ENCODE measurements around the gene GAREM2.

The GAREM2 gene

DNA sequence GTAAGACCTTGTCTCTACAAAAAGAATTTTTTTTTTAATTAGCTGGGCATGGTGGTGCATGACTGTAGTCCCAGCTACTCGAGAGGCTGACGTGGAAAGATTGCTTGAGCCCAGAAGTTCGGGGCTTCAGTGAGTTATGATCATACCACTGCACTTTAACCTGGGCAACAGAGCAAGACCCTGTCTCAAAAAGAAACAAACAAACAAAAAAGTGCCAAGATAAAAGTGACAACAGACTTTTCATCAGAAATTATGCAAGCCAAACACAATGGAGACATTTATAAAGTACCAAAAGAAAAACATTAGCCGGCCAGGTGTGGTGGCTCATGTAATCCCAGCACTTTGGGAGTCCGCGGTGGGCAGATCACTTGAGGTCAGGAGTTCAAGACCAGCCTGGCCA is 44.8 kb downstream of the GAREM2 start:
- peaks cover 65% of the 10 kb centered on the region for H3K36me3 Mint-ChIP-seq (ENCODE audit: low read depth)
- H3K27me3 Mint-ChIP-seq (ENCODE audit: low read depth, poor library complexity), result no peaks in the 10 kb centered on the region
- no peak overlapping the region for H3K4me3 Mint-ChIP-seq
- peaks cover 22% of the 10 kb centered on the region for H3K9me3 Mint-ChIP-seq
- no peaks in the 10 kb centered on the region for H3K4me1 Mint-ChIP-seq
- no peak overlapping the region for H3K27ac Mint-ChIP-seq
- no peak for TF ChIP-seq CTCF (IDR thresholded peaks at IDR 0.05)
- DNase-seq, result no peak

DNA sequence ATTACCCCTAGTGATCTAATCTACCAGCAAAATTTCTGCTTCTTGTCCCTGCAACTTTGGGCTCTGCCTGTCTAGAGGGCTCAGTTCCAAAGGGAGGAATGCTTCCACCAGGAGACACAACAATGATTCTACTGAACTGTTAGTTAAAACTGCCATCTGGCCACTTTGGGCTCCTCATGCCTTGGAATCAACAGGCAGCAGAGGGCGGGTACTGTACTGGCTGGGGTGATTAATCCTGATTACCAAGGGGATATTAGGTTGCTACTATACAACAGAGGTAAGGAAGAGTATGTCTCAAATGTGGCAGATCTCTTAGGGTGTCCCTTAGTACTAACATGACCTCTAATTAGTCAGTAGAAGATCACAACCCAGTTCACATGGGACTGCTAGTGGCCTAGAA is 50.1 kb downstream of the GAREM2 start:
- no peak for DNase-seq
- TF ChIP-seq CTCF (IDR thresholded peaks at IDR 0.05), result no peak
- peaks cover 69% of the 10 kb centered on the region for H3K36me3 Mint-ChIP-seq (ENCODE audit: low read depth)

GRCh38 chr2:26224095-26224494 is 51.2 kb downstream of the GAREM2 start:
- H3K27me3 Mint-ChIP-seq (ENCODE audit: low read depth, poor library complexity), result peaks cover 4% of the 10 kb centered on the region
- H3K4me3 Mint-ChIP-seq, result no peak overlapping the region
- H3K4me1 Mint-ChIP-seq, result no peaks in the 10 kb centered on the region

More for the DNA sequence above, 50.1 kb downstream of the GAREM2 start:
- Mint-ChIP-seq H3K4me1 (no peaks in the 10 kb centered on the region), H3K9me3 (peaks cover 24% of the 10 kb centered on the region), H3K27me3 (ENCODE audit: low read depth, poor library complexity) (peaks cover 4% of the 10 kb centered on the region), H3K4me3 (no peak overlapping the region), H3K27ac (no peak overlapping the region)

GRCh38 chr2:26229595-26229994 is 56.7 kb downstream of the GAREM2 start:
- H3K36me3 Mint-ChIP-seq (ENCODE audit: low read depth), result peaks cover 76% of the 10 kb centered on the region
- no peak overlapping the region for H3K4me3 Mint-ChIP-seq
- peaks cover 18% of the 10 kb centered on the region for H3K9me3 Mint-ChIP-seq
- DNase-seq, result no peak
- no peak for TF ChIP-seq CTCF (IDR thresholded peaks at IDR 0.05)
- H3K27me3 Mint-ChIP-seq (ENCODE audit: low read depth, poor library complexity), result no peaks in the 10 kb centered on the region
- H3K27ac Mint-ChIP-seq, result no peak overlapping the region
- H3K4me1 Mint-ChIP-seq, result no peaks in the 10 kb centered on the region

More at GRCh38 chr2:26224095-26224494, 51.2 kb downstream of the GAREM2 start:
- no peak for DNase-seq
- H3K27ac Mint-ChIP-seq, result no peak overlapping the region
- H3K9me3 Mint-ChIP-seq, result peaks cover 18% of the 10 kb centered on the region
- H3K36me3 Mint-ChIP-seq (ENCODE audit: low read depth), result peaks cover 69% of the 10 kb centered on the region
- TF ChIP-seq CTCF (IDR thresholded peaks at IDR 0.05), result no peak

DNA sequence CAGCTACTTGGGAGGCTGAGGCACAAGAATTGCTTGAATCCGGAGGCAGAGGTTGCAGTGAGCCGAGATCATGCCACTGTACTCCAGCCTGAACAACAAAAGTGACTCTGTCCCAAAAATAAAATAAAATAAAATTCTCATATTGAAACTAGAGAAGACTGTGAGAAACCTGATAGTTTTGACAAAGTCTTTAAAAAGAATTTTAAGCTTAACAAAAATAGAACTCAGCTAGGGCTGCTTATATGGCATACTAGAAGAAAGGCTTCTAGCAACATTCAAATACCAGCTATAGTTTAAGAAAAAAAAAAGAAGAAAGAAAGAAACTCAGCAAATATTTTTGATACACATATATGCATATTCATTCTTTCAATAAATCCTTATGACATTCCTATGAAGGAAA is 57.9 kb downstream of the GAREM2 start:
- no peak for TF ChIP-seq CTCF (IDR thresholded peaks at IDR 0.05)
- no peak for DNase-seq
- Mint-ChIP-seq H3K27me3 (ENCODE audit: low read depth, poor library complexity) (no peaks in the 10 kb centered on the region), H3K9me3 (peaks cover 16% of the 10 kb centered on the region), H3K27ac (no peak overlapping the region), H3K36me3 (ENCODE audit: low read depth) (peaks cover 72% of the 10 kb centered on the region), H3K4me3 (no peak overlapping the region), H3K4me1 (no peaks in the 10 kb centered on the region)

DNA sequence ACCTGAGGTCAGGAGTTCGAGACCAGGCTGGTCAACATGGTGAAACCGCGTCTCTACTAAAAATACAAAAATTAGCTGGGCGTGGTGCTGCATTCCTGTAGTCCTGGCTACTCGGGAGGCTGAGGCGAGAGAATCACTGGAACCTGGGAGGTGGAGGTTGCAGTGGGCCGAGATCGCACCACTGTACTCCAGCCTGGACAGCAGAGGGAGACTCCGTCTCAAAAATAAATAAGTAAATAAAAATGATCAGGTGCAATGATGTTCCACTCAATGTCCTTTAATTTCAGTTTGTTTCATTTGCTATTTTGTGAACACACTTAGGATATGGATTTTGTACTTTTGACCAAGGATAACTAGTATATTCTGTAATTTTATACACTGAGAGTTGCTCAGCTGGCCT is 62.2 kb downstream of the GAREM2 start:
- Mint-ChIP-seq H3K4me3 (no peak overlapping the region), H3K9me3 (no peaks in the 10 kb centered on the region), H3K36me3 (ENCODE audit: low read depth) (peaks cover 34% of the 10 kb centered on the region), H3K4me1 (no peaks in the 10 kb centered on the region), H3K27ac (no peak overlapping the region), H3K27me3 (ENCODE audit: low read depth, poor library complexity) (no peaks in the 10 kb centered on the region)
- no peak for TF ChIP-seq CTCF (IDR thresholded peaks at IDR 0.05)
- no peak for DNase-seq

Measured in nephron progenitor cell (in vitro differentiated cells).